ENCODE data around the gene CCL24. TPM values are rescaled to one million over a fixed set of nuclear protein-coding genes. Genes with fewer than 3 reads are reported as not detected.
"Not testable (repeated sequence)": the region's sequence is repeated elsewhere in the genome, so short reads cannot be mapped to it uniquely, and the experiment has no call there.

Gene CCL24
- total and polyA plus RNA-seq, 2 donors (not counting 3 experiments of a cell fraction or from before 2014, with no cell fraction given) = not detected

DNA sequence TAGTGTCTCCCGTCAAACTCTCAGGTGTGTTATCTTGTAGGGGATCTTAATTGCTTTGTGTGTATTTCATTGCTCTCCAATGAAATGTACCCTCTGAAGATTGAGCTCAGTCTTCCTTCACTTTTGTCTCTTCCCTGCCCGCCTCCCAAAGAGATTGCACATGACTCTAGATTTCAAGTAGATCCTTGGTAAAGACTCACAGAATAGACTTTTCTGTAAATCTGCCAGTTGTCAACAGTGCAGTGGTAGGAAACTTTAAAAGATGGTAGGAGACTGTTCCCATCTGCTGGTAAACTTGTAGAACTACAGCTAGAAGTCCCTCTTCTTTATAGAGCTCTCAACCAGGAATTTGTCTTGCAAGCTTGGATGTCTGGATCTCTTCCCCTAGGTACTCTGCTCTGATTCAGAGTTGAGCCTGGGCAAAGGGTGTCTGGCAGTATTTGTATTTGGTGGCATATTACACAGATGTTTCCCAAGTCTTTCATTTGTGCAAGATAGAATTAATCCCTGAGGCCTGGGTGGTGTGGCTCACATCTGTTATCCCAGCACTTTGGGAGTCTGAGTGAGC lies 51.2 kb downstream of the CCL24 start:
- H3K27ac ChIP-seq (ENCODE audit: insufficient read depth, low read depth, low read length) = no peak overlapping the region
- BruUV-seq (replicated peaks) = no TSS peak
- H3K4me2 ChIP-seq (ENCODE audit: insufficient read depth, low read length) = no peak overlapping the region
- no peaks in the 10 kb centered on the region for H3K9me3 ChIP-seq (replicated peaks; ENCODE audit: control insufficient read depth, insufficient read depth, low read length)
- H3K27me3 ChIP-seq (ENCODE audit: control insufficient read depth in 2 of 2, insufficient read depth in 2 of 2, low read length in 2 of 2) = no peaks in the 10 kb centered on the region
- H3K9me1 ChIP-seq (replicated peaks; ENCODE audit: control insufficient read depth, extremely low read depth, insufficient read depth, low read length) = no peaks in the 10 kb centered on the region
- CTCF ChIA-PET = interaction anchor here (0.6 to 2.8 kb wide), 27 partner anchors 9 to 310 kb away, joined by 3 to 25 read pairs (median 3); partner anchors contain the start of gene CCL26
- peak; percentile 58 for DNase-seq (ENCODE audit: low read depth, low spot score)
- POLR2A ChIA-PET = no interaction called here
- H3K9ac ChIP-seq (replicated peaks; ENCODE audit: extremely low read depth, insufficient read depth, low read length) = no peak overlapping the region
- FAIRE-seq = peak; percentile 95
- no peak overlapping the region for H2AFZ ChIP-seq (ENCODE audit: low read depth, low read length)
- TF ChIP-seq, protein P1, sequence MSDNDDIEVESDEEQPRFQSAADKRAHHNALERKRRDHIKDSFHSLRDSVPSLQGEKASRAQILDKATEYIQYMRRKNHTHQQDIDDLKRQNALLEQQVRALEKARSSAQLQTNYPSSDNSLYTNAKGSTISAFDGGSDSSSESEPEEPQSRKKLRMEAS (IDR thresholded peaks at IDR 0.05; ENCODE audit: insufficient read depth, insufficient read length) = no peak
- TF ChIP-seq CTCF (IDR thresholded peaks at IDR 0.05; ENCODE audit: extremely low read depth in 1 of 2, insufficient read depth in 1 of 2, low read depth in 1 of 2, low read length in 2 of 2) = peak; percentile 58 to 60
- no peak for TF ChIP-seq FOS (IDR thresholded peaks at IDR 0.05; ENCODE audit: borderline replicate concordance, insufficient read depth, low read length)
- TF ChIP-seq POLR2A (IDR thresholded peaks at IDR 0.05; ENCODE audit: low read depth, low read length) = no peak
- H3K4me3 ChIP-seq (replicated peaks in 1 of 3; ENCODE audit: insufficient read depth in 1 of 3, low read depth in 1 of 3, low read length in 3 of 3) = no peak overlapping the region
- intact Hi-C loops (cut with micrococcal nuclease) (loop anchor here (1.0 kb wide), 1 partner anchor 258 kb away; no protein-coding TSS in a partner anchor), dilution Hi-C loops (cut with MboI; ENCODE audit: extremely low pct_ligation_motif_present, low sequenced_read_pairs) (no loop called here)
- H4K20me1 ChIP-seq (replicated peaks; ENCODE audit: control insufficient read depth, extremely low read depth, insufficient read depth, low read length) = no peaks in the 10 kb centered on the region
- H3K79me2 ChIP-seq (ENCODE audit: control insufficient read depth, insufficient read depth, low read length) = no peaks in the 10 kb centered on the region
- H3K4me1 ChIP-seq (ENCODE audit: control insufficient read depth, extremely low read depth, insufficient read depth, low read length) = no peaks in the 10 kb centered on the region
- no peaks in the 10 kb centered on the region for H3K36me3 ChIP-seq (ENCODE audit: control insufficient read depth in 2 of 2, extremely low read depth in 1 of 2, insufficient read depth in 2 of 2, low read length in 2 of 2)

DNA sequence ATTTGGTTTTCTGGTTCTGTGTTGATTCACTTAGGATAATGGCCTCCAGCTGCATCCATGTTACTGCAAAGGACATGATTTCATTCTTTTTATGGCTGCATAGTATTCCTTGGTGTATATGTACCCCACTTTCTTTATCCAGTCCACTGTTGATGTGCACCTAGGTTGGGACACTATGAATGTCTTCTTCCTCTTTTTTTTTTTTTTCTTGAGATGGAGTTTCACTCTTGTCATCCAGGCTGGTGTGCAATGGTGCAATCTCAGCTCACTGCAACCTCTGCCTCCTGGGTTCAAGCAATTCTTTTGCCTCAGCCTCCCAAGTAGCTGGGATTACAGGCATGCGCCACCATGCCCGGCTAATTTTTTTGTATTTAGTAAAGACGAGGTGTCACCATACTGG lies 51.8 kb downstream of the CCL24 start:
- H3K27me3 ChIP-seq (ENCODE audit: control insufficient read depth in 2 of 2, insufficient read depth in 2 of 2, low read length in 2 of 2); H3K79me2 ChIP-seq (ENCODE audit: control insufficient read depth, insufficient read depth, low read length); H3K36me3 ChIP-seq (ENCODE audit: control insufficient read depth in 2 of 2, extremely low read depth in 1 of 2, insufficient read depth in 2 of 2, low read length in 2 of 2); POLR2A ChIA-PET; H3K9ac ChIP-seq (replicated peaks; ENCODE audit: extremely low read depth, insufficient read depth, low read length); H3K4me1 ChIP-seq (ENCODE audit: control insufficient read depth, extremely low read depth, insufficient read depth, low read length); H3K4me2 ChIP-seq (ENCODE audit: insufficient read depth, low read length); H4K20me1 ChIP-seq (replicated peaks; ENCODE audit: control insufficient read depth, extremely low read depth, insufficient read depth, low read length); dilution Hi-C loops (cut with MboI; ENCODE audit: extremely low pct_ligation_motif_present, low sequenced_read_pairs); FAIRE-seq; H3K9me3 ChIP-seq (replicated peaks; ENCODE audit: control insufficient read depth, insufficient read depth, low read length); BruUV-seq (replicated peaks); H3K27ac ChIP-seq (ENCODE audit: insufficient read depth, low read depth, low read length); DNase-seq (ENCODE audit: low read depth, low spot score); H3K4me3 ChIP-seq (replicated peaks in 1 of 3; ENCODE audit: insufficient read depth in 1 of 3, low read depth in 1 of 3, low read length in 3 of 3); H3K9me1 ChIP-seq (replicated peaks; ENCODE audit: control insufficient read depth, extremely low read depth, insufficient read depth, low read length); H2AFZ ChIP-seq (ENCODE audit: low read depth, low read length): not testable (repeated sequence)
- intact Hi-C loops (cut with micrococcal nuclease) = loop anchor here (1.0 kb wide), 1 partner anchor 258 kb away; no protein-coding TSS in a partner anchor
- CTCF ChIA-PET = interaction anchor here (0.7 to 2.8 kb wide), 17 partner anchors 9 to 310 kb away, joined by 3 to 25 read pairs (median 4); partner anchors contain the start of gene CCL26

Other genes with a start within 250 kb of the CCL24 start
- gene HIP1, start 74.9 kb downstream of the CCL24 start, total RNA-seq = 45.1 and 47.6 TPM in 2 replicates
- gene HIP1, start 74.9 kb downstream of the CCL24 start, polyA plus RNA-seq = 22.3 and 23.7 TPM in 2 replicates
- not detected in 2 replicates for gene CCL26, start 41.6 kb downstream of the CCL24 start, total RNA-seq
- gene CCL26, start 41.6 kb downstream of the CCL24 start, polyA plus RNA-seq = not detected in 2 replicates
- gene RHBDD2, start 65.2 kb upstream of the CCL24 start, total RNA-seq = 36.7 and 44.6 TPM in 2 replicates
- gene RHBDD2, start 65.2 kb upstream of the CCL24 start, polyA plus RNA-seq = 99.2 and 125 TPM in 2 replicates
- 71.9 and 73.6 TPM in 2 replicates for gene POR, start 101.3 kb upstream of the CCL24 start, total RNA-seq
- 59.5 and 78.2 TPM in 2 replicates for gene POR, start 101.3 kb upstream of the CCL24 start, polyA plus RNA-seq
- gene TMEM120A, start 180.8 kb upstream of the CCL24 start, total RNA-seq = 38.6 and 47.3 TPM in 2 replicates
- 133 and 159 TPM in 2 replicates for gene TMEM120A, start 180.8 kb upstream of the CCL24 start, polyA plus RNA-seq
- 23.0 and 24.3 TPM in 2 replicates for gene STYXL1, start 234.2 kb upstream of the CCL24 start, total RNA-seq
- 67.6 and 70.9 TPM in 2 replicates for gene STYXL1, start 234.2 kb upstream of the CCL24 start, polyA plus RNA-seq
- 168 and 175 TPM in 2 replicates for gene MDH2, start 234.3 kb upstream of the CCL24 start, total RNA-seq
- 121 and 123 TPM in 2 replicates for gene MDH2, start 234.3 kb upstream of the CCL24 start, polyA plus RNA-seq

All from endothelial cell of umbilical vein (primary cell).